Stimulated activated naive CD8-positive, alpha-beta T cell treated with anti-CD3 and anti-CD28 coated beads, Interleukin-15, Interleukin-2, amounts not matched to agents 100 ng/mL and 50 ng/mL, for 24 hours (primary cell): ENCODE data around the gene PHTF1.

Experiments used
- H3K27ac Mint-ChIP-seq: one replicate; pipeline ENCODE4 v1.8.0; 2021; ENCODE audit warnings: mild to moderate bottlenecking, mixed read lengths
- H3K27me3 Mint-ChIP-seq: one replicate; pipeline ENCODE4 v1.8.0; 2021; ENCODE audit warnings: mixed read lengths
- H3K36me3 Mint-ChIP-seq: one replicate; pipeline ENCODE4 v1.8.0; 2021; ENCODE audit warnings: low read depth, mixed read lengths
- H3K4me1 Mint-ChIP-seq: one replicate; pipeline ENCODE4 v1.8.0; 2021; ENCODE audit warnings: low read depth, mixed read lengths
- H3K4me3 Mint-ChIP-seq: one replicate; pipeline ENCODE4 v1.8.0; 2021; ENCODE audit warnings: mild to moderate bottlenecking, mixed read lengths
- H3K9me3 Mint-ChIP-seq: one replicate; pipeline ENCODE4 v1.8.0; 2021; ENCODE audit warnings: mixed read lengths

The PHTF1 gene

GRCh38 chr1:113674591-113674990 is 84.7 kb downstream of the PHTF1 start:
- no peaks in the 10 kb centered on the region for H3K4me1 Mint-ChIP-seq
- H3K36me3 Mint-ChIP-seq = no peaks in the 10 kb centered on the region
- H3K27ac Mint-ChIP-seq = no peak overlapping the region
- H3K4me3 Mint-ChIP-seq = no peak overlapping the region
- no peaks in the 10 kb centered on the region for H3K9me3 Mint-ChIP-seq
- no peaks in the 10 kb centered on the region for H3K27me3 Mint-ChIP-seq

- no peaks in the 10 kb centered on the region for H3K36me3 Mint-ChIP-seq
- no peak overlapping the region for H3K27ac Mint-ChIP-seq
- no peaks in the 10 kb centered on the region for H3K27me3 Mint-ChIP-seq
- no peaks in the 10 kb centered on the region for H3K9me3 Mint-ChIP-seq
- H3K4me3 Mint-ChIP-seq = no peak overlapping the region
- no peaks in the 10 kb centered on the region for H3K4me1 Mint-ChIP-seq
Observed at GRCh38 chr1:113672491-113672890, 86.8 kb downstream of the PHTF1 start.

- no peaks in the 10 kb centered on the region for H3K27me3 Mint-ChIP-seq
- H3K4me3 Mint-ChIP-seq = no peak overlapping the region
- H3K27ac Mint-ChIP-seq = no peak overlapping the region
- H3K9me3 Mint-ChIP-seq = no peaks in the 10 kb centered on the region
- H3K4me1 Mint-ChIP-seq = no peaks in the 10 kb centered on the region
- H3K36me3 Mint-ChIP-seq = no peaks in the 10 kb centered on the region
Observed at GRCh38 chr1:113670650-113671049, 88.6 kb downstream of the PHTF1 start.

- H3K36me3 Mint-ChIP-seq = no peaks in the 10 kb centered on the region
- no peak overlapping the region for H3K27ac Mint-ChIP-seq
- no peaks in the 10 kb centered on the region for H3K4me1 Mint-ChIP-seq
- H3K27me3 Mint-ChIP-seq = no peaks in the 10 kb centered on the region
- H3K9me3 Mint-ChIP-seq = no peaks in the 10 kb centered on the region
- no peak overlapping the region for H3K4me3 Mint-ChIP-seq
Observed at GRCh38 chr1:113669988-113670387, 89.3 kb downstream of the PHTF1 start.

GRCh38 chr1:113666126-113666525 is 93.2 kb downstream of the PHTF1 start:
- H3K27me3 Mint-ChIP-seq = no peaks in the 10 kb centered on the region
- H3K27ac Mint-ChIP-seq = no peak overlapping the region
- no peak overlapping the region for H3K4me3 Mint-ChIP-seq
- no peaks in the 10 kb centered on the region for H3K9me3 Mint-ChIP-seq
- no peaks in the 10 kb centered on the region for H3K4me1 Mint-ChIP-seq
- no peaks in the 10 kb centered on the region for H3K36me3 Mint-ChIP-seq

- H3K4me3 Mint-ChIP-seq = no peak overlapping the region
- no peaks in the 10 kb centered on the region for H3K9me3 Mint-ChIP-seq
- no peak overlapping the region for H3K27ac Mint-ChIP-seq
- no peaks in the 10 kb centered on the region for H3K4me1 Mint-ChIP-seq
- H3K27me3 Mint-ChIP-seq = no peaks in the 10 kb centered on the region
- H3K36me3 Mint-ChIP-seq = no peaks in the 10 kb centered on the region
Observed at GRCh38 chr1:113665071-113665470, 94.2 kb downstream of the PHTF1 start.

- H3K4me1 Mint-ChIP-seq = no peaks in the 10 kb centered on the region
- no peaks in the 10 kb centered on the region for H3K36me3 Mint-ChIP-seq
- H3K27ac Mint-ChIP-seq = no peak overlapping the region
- no peaks in the 10 kb centered on the region for H3K27me3 Mint-ChIP-seq
- no peaks in the 10 kb centered on the region for H3K9me3 Mint-ChIP-seq
- H3K4me3 Mint-ChIP-seq = no peak overlapping the region
Observed at GRCh38 chr1:113663165-113663951, 95.9 kb downstream of the PHTF1 start.

GRCh38 chr1:113662101-113662500 is 97.2 kb downstream of the PHTF1 start:
- H3K27me3 Mint-ChIP-seq = no peaks in the 10 kb centered on the region
- H3K27ac Mint-ChIP-seq = no peak overlapping the region
- H3K9me3 Mint-ChIP-seq = no peaks in the 10 kb centered on the region
- no peaks in the 10 kb centered on the region for H3K4me1 Mint-ChIP-seq
- no peak overlapping the region for H3K4me3 Mint-ChIP-seq
- H3K36me3 Mint-ChIP-seq = no peaks in the 10 kb centered on the region

GRCh38 chr1:113660088-113660487 is 99.2 kb downstream of the PHTF1 start:
- Mint-ChIP-seq H3K9me3 (no peaks in the 10 kb centered on the region), H3K27ac (no peak overlapping the region), H3K4me3 (no peak overlapping the region), H3K27me3 (no peaks in the 10 kb centered on the region), H3K4me1 (no peaks in the 10 kb centered on the region), H3K36me3 (no peaks in the 10 kb centered on the region)

- Mint-ChIP-seq H3K27ac (no peak overlapping the region), H3K36me3 (no peaks in the 10 kb centered on the region), H3K27me3 (no peaks in the 10 kb centered on the region), H3K4me3 (no peak overlapping the region), H3K4me1 (no peaks in the 10 kb centered on the region), H3K9me3 (no peaks in the 10 kb centered on the region)
Observed at GRCh38 chr1:113659556-113659955, 99.7 kb downstream of the PHTF1 start.

GRCh38 chr1:113659035-113659434 is 100.3 kb downstream of the PHTF1 start:
- Mint-ChIP-seq H3K27ac (no peak overlapping the region), H3K36me3 (no peaks in the 10 kb centered on the region), H3K4me1 (no peaks in the 10 kb centered on the region), H3K27me3 (no peaks in the 10 kb centered on the region), H3K9me3 (no peaks in the 10 kb centered on the region), H3K4me3 (no peak overlapping the region)

GRCh38 chr1:113657556-113658063 is 101.7 kb downstream of the PHTF1 start:
- H3K9me3 Mint-ChIP-seq = no peaks in the 10 kb centered on the region
- no peaks in the 10 kb centered on the region for H3K4me1 Mint-ChIP-seq
- no peak overlapping the region for H3K4me3 Mint-ChIP-seq
- H3K27me3 Mint-ChIP-seq = no peaks in the 10 kb centered on the region
- no peak overlapping the region for H3K27ac Mint-ChIP-seq
- no peaks in the 10 kb centered on the region for H3K36me3 Mint-ChIP-seq

GRCh38 chr1:113657126-113657525 is 102.2 kb downstream of the PHTF1 start:
- Mint-ChIP-seq H3K36me3 (no peaks in the 10 kb centered on the region), H3K9me3 (no peaks in the 10 kb centered on the region), H3K27ac (no peak overlapping the region), H3K4me3 (no peak overlapping the region), H3K27me3 (no peaks in the 10 kb centered on the region), H3K4me1 (no peaks in the 10 kb centered on the region)

- no peak overlapping the region for H3K27ac Mint-ChIP-seq
Observed at GRCh38 chr1:113654883-113655282, 104.4 kb downstream of the PHTF1 start.

GRCh38 chr1:113653741-113654140 is 105.5 kb downstream of the PHTF1 start:
- no peaks in the 10 kb centered on the region for H3K9me3 Mint-ChIP-seq
- H3K4me1 Mint-ChIP-seq = no peaks in the 10 kb centered on the region
- H3K4me3 Mint-ChIP-seq = no peak overlapping the region
- H3K27me3 Mint-ChIP-seq = no peaks in the 10 kb centered on the region
- no peaks in the 10 kb centered on the region for H3K36me3 Mint-ChIP-seq
- H3K27ac Mint-ChIP-seq = no peak overlapping the region

More at GRCh38 chr1:113654883-113655282, 104.4 kb downstream of the PHTF1 start:
- Mint-ChIP-seq H3K9me3 (no peaks in the 10 kb centered on the region), H3K27me3 (no peaks in the 10 kb centered on the region), H3K4me3 (no peak overlapping the region), H3K36me3 (no peaks in the 10 kb centered on the region), H3K4me1 (no peaks in the 10 kb centered on the region)

- H3K36me3 Mint-ChIP-seq = no peaks in the 10 kb centered on the region
- H3K4me1 Mint-ChIP-seq = no peaks in the 10 kb centered on the region
- no peak overlapping the region for H3K27ac Mint-ChIP-seq
- no peak overlapping the region for H3K4me3 Mint-ChIP-seq
- no peaks in the 10 kb centered on the region for H3K27me3 Mint-ChIP-seq
- no peaks in the 10 kb centered on the region for H3K9me3 Mint-ChIP-seq
Observed at GRCh38 chr1:113652771-113653170, 106.5 kb downstream of the PHTF1 start.
